OCI-LY1 (cell line): Measurements from ENCODE around the gene NELL2.

ENCODE experiments used
- H2AFZ ChIP-seq: fragments of 200-600 bp; sonication (generic), shearing (Covaris generic); 2 replicates; pipeline ENCODE4 v1.6.0; 2014; ENCODE audit warnings: antibody characterized with exemption, mild to moderate bottlenecking, low read length
- H3F3A ChIP-seq: fragments of 200-600 bp; sonication (generic), shearing (Covaris generic); 2 replicates; pipeline ENCODE4 v1.6.0; 2014; ENCODE audit warnings: mild to moderate bottlenecking, antibody characterized with exemption, low read length, moderate library complexity; ENCODE audit not compliant: insufficient read depth
- H3K27ac ChIP-seq: fragments of 200-600 bp; sonication (generic); 2 replicates; pipeline ENCODE4 v1.5.1; 2014; ENCODE audit warnings: low read length, mixed run types, mild to moderate bottlenecking, low read depth; ENCODE audit not compliant: poor library complexity, severe bottlenecking
- H3K27me3 ChIP-seq: fragments of 200-600 bp; sonication (generic); 2 replicates; pipeline ENCODE4 v1.6.0; 2014; ENCODE audit warnings: antibody characterized with exemption, mild to moderate bottlenecking, low read length, moderate library complexity; ENCODE audit not compliant: insufficient read depth
- H3K36me3 ChIP-seq: fragments of 200-600 bp; sonication (generic); 2 replicates; pipeline ENCODE4 v1.6.1; 2014; ENCODE audit warnings: mild to moderate bottlenecking, antibody characterized with exemption, low read length, moderate library complexity, mixed read lengths; ENCODE audit not compliant: insufficient read depth
- H3K4me1 ChIP-seq: fragments of 200-600 bp; sonication (generic); 2 replicates; pipeline ENCODE4 v1.5.1; 2014; ENCODE audit warnings: mild to moderate bottlenecking, low read length, moderate library complexity; ENCODE audit not compliant: insufficient read depth, severe bottlenecking
- H3K4me2 ChIP-seq: fragments of 200-600 bp; sonication (generic), shearing (Covaris generic); 2 replicates; pipeline ENCODE4 v1.6.1; 2014; ENCODE audit warnings: low read length
- H3K4me3 ChIP-seq: fragments of 200-600 bp; sonication (generic); 2 replicates; pipeline ENCODE4 v1.5.1; 2014; ENCODE audit warnings: low read length, low read depth, mild to moderate bottlenecking, mixed read lengths; ENCODE audit not compliant: poor library complexity, severe bottlenecking
- H3K79me2 ChIP-seq: fragments of 200-600 bp; shearing (Covaris generic); 2 replicates; pipeline ENCODE4 v1.6.1; 2016; ENCODE audit warnings: mixed run types, low read length, mixed read lengths; ENCODE audit not compliant: insufficient read depth
- H3K9ac ChIP-seq: fragments of 200-600 bp; sonication (generic), shearing (Covaris generic); 2 replicates; pipeline ENCODE4 v1.6.1; 2014; ENCODE audit warnings: mild to moderate bottlenecking, low read length, mixed read lengths
- H3K9me2 ChIP-seq: fragments of 200-600 bp; sonication (generic), shearing (Covaris generic); 2 replicates; pipeline ENCODE4 v1.6.1; 2014; ENCODE audit warnings: low read depth, mild to moderate bottlenecking, low read length, mixed read lengths
- H3K9me3 ChIP-seq: fragments of 200-600 bp; shearing (Covaris generic); 2 replicates; pipeline ENCODE4 v1.6.1; 2014; ENCODE audit warnings: low read length, mixed read lengths
- H4K20me1 ChIP-seq: fragments of 200-600 bp; sonication (generic), shearing (Covaris generic); 2 replicates; pipeline ENCODE4 v1.6.0; 2016; ENCODE audit warnings: mild to moderate bottlenecking, low read length; ENCODE audit not compliant: insufficient read depth
- CTCF ChIP-seq: fragments of 200-600 bp; sonication (generic), shearing (Covaris generic); IDR thresholded peaks from 2 replicates; pipeline ENCODE4 v1.5.1; 2017; ENCODE audit warnings: mild to moderate bottlenecking, antibody characterized with exemption, low read length, moderate library complexity, mixed read lengths
- EZH2 ChIP-seq: fragments of 200-600 bp; sonication (generic), shearing (Covaris generic); IDR thresholded peaks from 2 replicates; pipeline ENCODE4 v1.8.0; 2017; ENCODE audit warnings: borderline replicate concordance, mixed run types, mild to moderate bottlenecking, antibody characterized with exemption, low read length, moderate library complexity, mixed read lengths

NELL2 gene

GRCh38 chr12:44616402-44616801 lies 259.7 kb downstream of the NELL2 start:
- H3K9ac ChIP-seq, result no peak overlapping the region
- no peak overlapping the region for H2AFZ ChIP-seq
- H3K4me2 ChIP-seq, result no peak overlapping the region
- no peak overlapping the region for H3K4me3 ChIP-seq
- 0 out of 2 replicates have a peak, but pooled peaks cover 6% of the 10 kb centered on the region for H3K36me3 ChIP-seq
- no peaks in the 10 kb centered on the region for H3K79me2 ChIP-seq
- H3K4me1 ChIP-seq, result peaks cover 58% of the 10 kb centered on the region
- TF ChIP-seq EZH2 (no peak), CTCF (no peak)
- H4K20me1 ChIP-seq, result no peaks in the 10 kb centered on the region
- H3K27me3 ChIP-seq, result no peaks in the 10 kb centered on the region
- H3F3A ChIP-seq, result no peaks in the 10 kb centered on the region
- H3K27ac ChIP-seq, result peak overlapping the region; percentile 57
- no peaks in the 10 kb centered on the region for H3K9me3 ChIP-seq
- H3K9me2 ChIP-seq, result no peaks in the 10 kb centered on the region

- no peak overlapping the region for H3K4me2 ChIP-seq
- H3K9me2 ChIP-seq, result no peaks in the 10 kb centered on the region
- H3K4me3 ChIP-seq, result no peak overlapping the region
- peaks cover 41% of the 10 kb centered on the region for H3K36me3 ChIP-seq
- TF ChIP-seq EZH2 (no peak), CTCF (no peak)
- no peaks in the 10 kb centered on the region for H3K27me3 ChIP-seq
- H3F3A ChIP-seq, result no peaks in the 10 kb centered on the region
- H3K79me2 ChIP-seq, result no peaks in the 10 kb centered on the region
- H4K20me1 ChIP-seq, result no peaks in the 10 kb centered on the region
- no peaks in the 10 kb centered on the region for H3K9me3 ChIP-seq
- H3K4me1 ChIP-seq, result peaks cover 16% of the 10 kb centered on the region
- peak overlapping the region; percentile 27 for H3K27ac ChIP-seq
- no peak overlapping the region for H3K9ac ChIP-seq
- H2AFZ ChIP-seq, result peak overlapping the region; percentile 78; the same call in 1 of the 2 replicates
Measured at GRCh38 chr12:44611538-44611937, 264.6 kb downstream of the NELL2 start.

GRCh38 chr12:44603701-44604100 lies 272.4 kb downstream of the NELL2 start:
- no peaks in the 10 kb centered on the region for H3K27me3 ChIP-seq
- no peaks in the 10 kb centered on the region for H3F3A ChIP-seq
- H3K9me3 ChIP-seq, result no peaks in the 10 kb centered on the region
- no peak overlapping the region for H3K4me3 ChIP-seq
- H3K36me3 ChIP-seq, result peaks cover 31% of the 10 kb centered on the region; the same call in 1 of the 2 replicates
- H4K20me1 ChIP-seq, result no peaks in the 10 kb centered on the region
- peaks cover 9% of the 10 kb centered on the region for H3K4me1 ChIP-seq
- no peak overlapping the region for H3K4me2 ChIP-seq
- TF ChIP-seq CTCF (no peak), EZH2 (no peak)
- H3K9ac ChIP-seq, result no peak overlapping the region
- H3K9me2 ChIP-seq, result no peaks in the 10 kb centered on the region
- H2AFZ ChIP-seq, result no peak overlapping the region
- no peaks in the 10 kb centered on the region for H3K79me2 ChIP-seq
- no peak overlapping the region for H3K27ac ChIP-seq
